Endodermal cell (in vitro differentiated cells): ENCODE results near the gene RABGAP1L. TPM values are rescaled to one million over a fixed set of nuclear protein-coding genes. Genes with fewer than 3 reads are reported as not detected.

Experiments
- DNase-seq: peaks from one replicate; pipeline ENCODE4 v3.0.0-alpha.2; 2017
- H3K27ac ChIP-seq: 2 replicates; pipeline ENCODE4 v1.5.1; 2013; ENCODE audit warnings: mild to moderate bottlenecking, low read depth, low read length, moderate library complexity
- H3K27me3 ChIP-seq: 2 replicates; pipeline ENCODE4 v1.6.1; 2013; ENCODE audit warnings: mild to moderate bottlenecking, low read length, moderate library complexity; ENCODE audit not compliant: insufficient read depth, control insufficient read depth, poor library complexity, severe bottlenecking
- H3K36me3 ChIP-seq: 2 replicates; pipeline ENCODE4 v1.7.0; 2013; ENCODE audit warnings: mild to moderate bottlenecking, low read length, moderate library complexity; ENCODE audit not compliant: control insufficient read depth, insufficient read depth
- H3K4me1 ChIP-seq: one replicate; pipeline ENCODE4 v1.7.0; 2013; ENCODE audit warnings: low read length; ENCODE audit not compliant: control insufficient read depth, insufficient read depth
- H3K4me3 ChIP-seq: 2 replicates; pipeline ENCODE4 v1.5.1; 2013; ENCODE audit warnings: mild to moderate bottlenecking, low read length, moderate library complexity
- H3K9ac ChIP-seq: 2 replicates; pipeline ENCODE4 v1.6.1; 2013; ENCODE audit warnings: mild to moderate bottlenecking, low read length, moderate library complexity; ENCODE audit not compliant: poor library complexity, severe bottlenecking; ENCODE audit errors: extremely low read depth
- H3K9me3 ChIP-seq: 2 replicates; pipeline ENCODE4 v1.6.1; 2013; ENCODE audit warnings: mild to moderate bottlenecking, low read length, moderate library complexity; ENCODE audit not compliant: control insufficient read depth
- H3K27ac Mint-ChIP-seq: 2 replicates; pipeline ENCODE4 v1.8.0; 2020; ENCODE audit warnings: mixed read lengths
- H3K27me3 Mint-ChIP-seq: 2 replicates; pipeline ENCODE4 v1.8.0; 2021; ENCODE audit warnings: mild to moderate bottlenecking, mixed read lengths; ENCODE audit not compliant: insufficient read depth
- H3K36me3 Mint-ChIP-seq: 2 replicates; pipeline ENCODE4 v1.8.0; 2020; ENCODE audit warnings: low read depth, mixed read lengths
- H3K4me1 Mint-ChIP-seq: 2 replicates; pipeline ENCODE4 v1.8.0; 2020; ENCODE audit warnings: mixed read lengths
- H3K4me3 Mint-ChIP-seq: 2 replicates; pipeline ENCODE4 v1.8.0; 2020; ENCODE audit warnings: mild to moderate bottlenecking, moderate library complexity, mixed read lengths
- H3K9me3 Mint-ChIP-seq: 2 replicates; pipeline ENCODE4 v1.8.0; 2020; ENCODE audit warnings: mild to moderate bottlenecking, mixed read lengths
- WGBS, 2 experiments: methylation state at CpG; one replicate each; pipeline versions ENCODE4 v1.1.5 to v1.1.7; 2013; ENCODE audit warnings: missing lambda C conversion rate in 2 of 2, mixed read lengths in 1 of 2; ENCODE audit not compliant: insufficient coverage in 1 of 2, insufficient read length in 1 of 2; 5-methylcytosine and 5-hydroxymethylcytosine counted together
- total RNA-seq, 2 donors: library from RNA; stranded (reverse); fragmentation: NEBNext Ultra II Directional in 1 of 2; extraction: Animal tissue kit (Norgen Biotek cat#: 25700) in 1 of 2; gene quantifications; 2 replicates in 1 of 2; 3 replicates in 1 of 2; pipeline ENCODE4 v1.2.1, GENCODE V29; 2021
- TF ChIP-seq, protein P1 (sequence below): fragments of 200-600 bp; sonication (generic); conservative IDR thresholded peaks from 2 replicates; pipeline ENCODE4 v1.5.0; 2021; ENCODE audit warnings: antibody characterized with exemption, mild to moderate bottlenecking

RABGAP1L gene
- total RNA-seq, 2 donors from 2014 or later: 32.5 to 36.9 TPM

GRCh38 chr1:175035865-175036264, 876.5 kb downstream of the RABGAP1L start:
- Histone ChIP-seq H3K27ac (no peak overlapping the region), H3K27me3 (no peaks in the 10 kb centered on the region)

GRCh38 chr1:175036476-175036875, 877.2 kb downstream of the RABGAP1L start:
- no peaks in the 10 kb centered on the region for H3K9me3 Mint-ChIP-seq
- WGBS, 2 experiments: 65 to 78% methylated on average over 1 to 3 of the region's 3 CpGs
- TF ChIP-seq, protein P1, sequence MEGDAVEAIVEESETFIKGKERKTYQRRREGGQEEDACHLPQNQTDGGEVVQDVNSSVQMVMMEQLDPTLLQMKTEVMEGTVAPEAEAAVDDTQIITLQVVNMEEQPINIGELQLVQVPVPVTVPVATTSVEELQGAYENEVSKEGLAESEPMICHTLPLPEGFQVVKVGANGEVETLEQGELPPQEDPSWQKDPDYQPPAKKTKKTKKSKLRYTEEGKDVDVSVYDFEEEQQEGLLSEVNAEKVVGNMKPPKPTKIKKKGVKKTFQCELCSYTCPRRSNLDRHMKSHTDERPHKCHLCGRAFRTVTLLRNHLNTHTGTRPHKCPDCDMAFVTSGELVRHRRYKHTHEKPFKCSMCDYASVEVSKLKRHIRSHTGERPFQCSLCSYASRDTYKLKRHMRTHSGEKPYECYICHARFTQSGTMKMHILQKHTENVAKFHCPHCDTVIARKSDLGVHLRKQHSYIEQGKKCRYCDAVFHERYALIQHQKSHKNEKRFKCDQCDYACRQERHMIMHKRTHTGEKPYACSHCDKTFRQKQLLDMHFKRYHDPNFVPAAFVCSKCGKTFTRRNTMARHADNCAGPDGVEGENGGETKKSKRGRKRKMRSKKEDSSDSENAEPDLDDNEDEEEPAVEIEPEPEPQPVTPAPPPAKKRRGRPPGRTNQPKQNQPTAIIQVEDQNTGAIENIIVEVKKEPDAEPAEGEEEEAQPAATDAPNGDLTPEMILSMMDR: no peak
- H3K4me3 ChIP-seq: no peak overlapping the region
- H3K4me1 ChIP-seq: no peaks in the 10 kb centered on the region
- H3K4me3 Mint-ChIP-seq: no peak overlapping the region
- no peaks in the 10 kb centered on the region for H3K36me3 ChIP-seq
- no peak overlapping the region for H3K9ac ChIP-seq
- DNase-seq: no peak
- H3K9me3 ChIP-seq: no peaks in the 10 kb centered on the region
- no peaks in the 10 kb centered on the region for H3K4me1 Mint-ChIP-seq
- H3K36me3 Mint-ChIP-seq: no peaks in the 10 kb centered on the region
- no peaks in the 10 kb centered on the region for H3K27me3 ChIP-seq
- H3K27me3 Mint-ChIP-seq: no peaks in the 10 kb centered on the region
- no peak overlapping the region for H3K27ac ChIP-seq
- no peak overlapping the region for H3K27ac Mint-ChIP-seq

More at GRCh38 chr1:175035865-175036264, 876.5 kb downstream of the RABGAP1L start:
- Histone ChIP-seq H3K9ac (no peak overlapping the region), H3K9me3 (no peaks in the 10 kb centered on the region), H3K36me3 (no peaks in the 10 kb centered on the region), H3K4me1 (no peaks in the 10 kb centered on the region), H3K4me3 (no peak overlapping the region)
- no peak for DNase-seq
- Mint-ChIP-seq H3K4me3 (no peak overlapping the region), H3K27me3 (no peaks in the 10 kb centered on the region), H3K4me1 (no peaks in the 10 kb centered on the region), H3K36me3 (no peaks in the 10 kb centered on the region), H3K27ac (no peak overlapping the region), H3K9me3 (no peaks in the 10 kb centered on the region)
- TF ChIP-seq, protein P1: no peak
- 87 to 91% methylated on average over 3 to 6 of the region's 6 CpGs for WGBS, 2 experiments

DNA sequence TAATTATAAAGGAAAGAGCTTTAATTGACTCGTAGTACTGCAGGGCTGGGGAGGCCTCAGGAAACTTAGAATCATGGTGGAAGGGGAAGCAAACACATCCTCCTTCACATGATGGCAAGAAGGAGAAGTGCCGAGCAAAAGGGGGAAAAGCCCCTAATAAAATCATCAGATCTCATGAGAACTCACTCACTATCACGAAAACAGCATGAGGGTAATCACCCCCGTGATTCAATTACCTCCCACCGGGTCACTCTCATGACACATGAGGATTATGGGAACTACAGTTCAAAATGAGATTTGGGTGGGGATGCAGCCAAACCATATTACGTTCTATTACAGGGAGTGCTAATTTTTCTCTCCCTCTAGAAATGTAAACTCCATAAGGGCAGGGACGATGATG, 878.1 kb downstream of the RABGAP1L start:
- H3K4me1 Mint-ChIP-seq: no peaks in the 10 kb centered on the region
- WGBS, 2 experiments: 76 to 80% methylated on average over 4 to 5 of the region's 7 CpGs
- Histone ChIP-seq H3K9me3 (no peaks in the 10 kb centered on the region), H3K9ac (no peak overlapping the region), H3K27ac (no peak overlapping the region), H3K27me3 (no peaks in the 10 kb centered on the region), H3K4me3 (no peak overlapping the region), H3K36me3 (no peaks in the 10 kb centered on the region), H3K4me1 (no peaks in the 10 kb centered on the region)
- H3K36me3 Mint-ChIP-seq: no peaks in the 10 kb centered on the region
- no peaks in the 10 kb centered on the region for H3K27me3 Mint-ChIP-seq
- no peak for DNase-seq
- no peak overlapping the region for H3K27ac Mint-ChIP-seq
- no peaks in the 10 kb centered on the region for H3K9me3 Mint-ChIP-seq
- H3K4me3 Mint-ChIP-seq: no peak overlapping the region
- TF ChIP-seq, protein P1: no peak
